Measurements from ENCODE around the gene MTG2.

The MTG2 gene

GRCh38 chr20:62183426-62184142 is 756 bp downstream of the MTG2 start:
- Histone ChIP-seq H3K27me3 (ENCODE audit: control insufficient read depth in 1 of 2, insufficient read depth in 1 of 2, low read length in 2 of 2) (no peaks in the 10 kb centered on the region), H3K4me1 (ENCODE audit: control insufficient read depth, insufficient read depth, low read depth, low read length) (peaks cover 12% of the 10 kb centered on the region), H3K9me3 (ENCODE audit: control insufficient read depth, low read length) (no peaks in the 10 kb centered on the region), H3K4ac (ENCODE audit: low read depth in 1 of 2, low read length in 2 of 2) (peak overlapping the region in 1 of 2 experiments; percentile 99), H3K79me1 (replicated peaks; ENCODE audit: low read length, poor library complexity, severe bottlenecking) (peaks cover 33% of the 10 kb centered on the region), H4K91ac (ENCODE audit: low read length) (no peak overlapping the region), H2AFZ (ENCODE audit: low read depth, low read length) (peak overlapping the region; percentile 74), H3K14ac (ENCODE audit: low read length in 2 of 2) (no peak overlapping the region), H2BK12ac (ENCODE audit: low read length in 2 of 2) (peak overlapping the region in 1 of 2 experiments; percentile 12), H2BK15ac (ENCODE audit: low read depth, poor library complexity, severe bottlenecking) (no peak overlapping the region), H3K36me3 (ENCODE audit: control insufficient read depth in 1 of 2, insufficient read depth in 2 of 2, low read depth in 1 of 2, low read length in 2 of 2) (peaks cover 17 to 21% of the 10 kb centered on the region in 2 experiments), H3K18ac (ENCODE audit: low read depth in 1 of 2, low read length in 2 of 2) (peak overlapping the region in 1 of 2 experiments; percentile 84), H3K4me2 (ENCODE audit: low read length, poor library complexity, severe bottlenecking) (peak overlapping the region; percentile 97), H3K4me3 (ENCODE audit: insufficient read depth in 1 of 2, low read depth in 1 of 2, low read length in 2 of 2) (peak overlapping the region; percentile 96 to 98), H3K27ac (ENCODE audit: low read length, poor library complexity, severe bottlenecking) (no peak overlapping the region), H3K9ac (ENCODE audit: low read length) (peak overlapping the region; percentile 99), H2AK5ac (ENCODE audit: low read length, severe bottlenecking) (no peak overlapping the region), H4K8ac (ENCODE audit: low read length) (no peak overlapping the region), H2BK5ac (ENCODE audit: low read depth, low read length, poor library complexity, severe bottlenecking) (no peak overlapping the region), H2BK120ac (ENCODE audit: low read depth, low read length) (no peak overlapping the region), H3K23ac (ENCODE audit: low read length in 2 of 2) (no peak overlapping the region)
- WGBS = 36% methylated on average over 24 of the region's 25 CpGs
- peak; percentile 43 for DNase-seq

- no peak overlapping the region for H3K27ac ChIP-seq (ENCODE audit: low read length, poor library complexity, severe bottlenecking)
- H3K27me3 ChIP-seq (ENCODE audit: control insufficient read depth in 1 of 2, insufficient read depth in 1 of 2, low read length in 2 of 2) = no peaks in the 10 kb centered on the region
- H3K36me3 ChIP-seq (ENCODE audit: control insufficient read depth in 1 of 2, insufficient read depth in 2 of 2, low read depth in 1 of 2, low read length in 2 of 2) = peaks cover 16 to 21% of the 10 kb centered on the region in 2 experiments
- DNase-seq = no peak
- H2AFZ ChIP-seq (ENCODE audit: low read depth, low read length) = no peak overlapping the region
- H3K4me2 ChIP-seq (ENCODE audit: low read length, poor library complexity, severe bottlenecking) = no peak overlapping the region
- 89% methylated on average over 3 of the region's 3 CpGs for WGBS
- no peak overlapping the region for H2BK5ac ChIP-seq (ENCODE audit: low read depth, low read length, poor library complexity, severe bottlenecking)
- peaks cover 39% of the 10 kb centered on the region for H3K79me1 ChIP-seq (replicated peaks; ENCODE audit: low read length, poor library complexity, severe bottlenecking)
- H3K4me3 ChIP-seq (ENCODE audit: insufficient read depth in 1 of 2, low read depth in 1 of 2, low read length in 2 of 2) = no peak overlapping the region
- H2BK12ac ChIP-seq (ENCODE audit: low read length in 2 of 2) = no peak overlapping the region
- no peak overlapping the region for H2BK15ac ChIP-seq (ENCODE audit: low read depth, poor library complexity, severe bottlenecking)
- H3K4me1 ChIP-seq (ENCODE audit: control insufficient read depth, insufficient read depth, low read depth, low read length) = peaks cover 10% of the 10 kb centered on the region
- H3K14ac ChIP-seq (ENCODE audit: low read length in 2 of 2) = no peak overlapping the region
- no peak overlapping the region for H3K23ac ChIP-seq (ENCODE audit: low read length in 2 of 2)
- no peak overlapping the region for H3K4ac ChIP-seq (ENCODE audit: low read depth in 1 of 2, low read length in 2 of 2)
- no peak overlapping the region for H2AK5ac ChIP-seq (ENCODE audit: low read length, severe bottlenecking)
- no peaks in the 10 kb centered on the region for H3K9me3 ChIP-seq (ENCODE audit: control insufficient read depth, low read length)
- H3K9ac ChIP-seq (ENCODE audit: low read length) = no peak overlapping the region
- H4K91ac ChIP-seq (ENCODE audit: low read length) = no peak overlapping the region
- H4K8ac ChIP-seq (ENCODE audit: low read length) = no peak overlapping the region
- H3K18ac ChIP-seq (ENCODE audit: low read depth in 1 of 2, low read length in 2 of 2) = no peak overlapping the region
- no peak overlapping the region for H2BK120ac ChIP-seq (ENCODE audit: low read depth, low read length)
Observed at GRCh38 chr20:62186096-62186426, 3.2 kb downstream of the MTG2 start.

GRCh38 chr20:62186887-62187866 is 4.3 kb downstream of the MTG2 start:
- Histone ChIP-seq H2AFZ (ENCODE audit: low read depth, low read length) (no peak overlapping the region), H3K36me3 (ENCODE audit: control insufficient read depth in 1 of 2, insufficient read depth in 2 of 2, low read depth in 1 of 2, low read length in 2 of 2) (peaks cover 23 to 27% of the 10 kb centered on the region in 2 experiments), H3K4me3 (ENCODE audit: insufficient read depth in 1 of 2, low read depth in 1 of 2, low read length in 2 of 2) (peak overlapping the region in 1 of 2 experiments; percentile 5), H2BK5ac (ENCODE audit: low read depth, low read length, poor library complexity, severe bottlenecking) (no peak overlapping the region), H3K4me1 (ENCODE audit: control insufficient read depth, insufficient read depth, low read depth, low read length) (peaks cover 10% of the 10 kb centered on the region), H2BK15ac (ENCODE audit: low read depth, poor library complexity, severe bottlenecking) (no peak overlapping the region), H4K8ac (ENCODE audit: low read length) (no peak overlapping the region), H3K4me2 (ENCODE audit: low read length, poor library complexity, severe bottlenecking) (no peak overlapping the region), H2BK12ac (ENCODE audit: low read length in 2 of 2) (no peak overlapping the region), H3K9ac (ENCODE audit: low read length) (peak overlapping the region; percentile 40), H2BK120ac (ENCODE audit: low read depth, low read length) (no peak overlapping the region), H3K4ac (ENCODE audit: low read depth in 1 of 2, low read length in 2 of 2) (no peak overlapping the region), H3K27me3 (ENCODE audit: control insufficient read depth in 1 of 2, insufficient read depth in 1 of 2, low read length in 2 of 2) (no peaks in the 10 kb centered on the region), H3K18ac (ENCODE audit: low read depth in 1 of 2, low read length in 2 of 2) (no peak overlapping the region), H3K79me1 (replicated peaks; ENCODE audit: low read length, poor library complexity, severe bottlenecking) (peaks cover 45% of the 10 kb centered on the region), H3K23ac (ENCODE audit: low read length in 2 of 2) (no peak overlapping the region), H4K91ac (ENCODE audit: low read length) (no peak overlapping the region), H2AK5ac (ENCODE audit: low read length, severe bottlenecking) (peak overlapping the region; percentile 27), H3K9me3 (ENCODE audit: control insufficient read depth, low read length) (no peaks in the 10 kb centered on the region), H3K27ac (ENCODE audit: low read length, poor library complexity, severe bottlenecking) (no peak overlapping the region), H3K14ac (ENCODE audit: low read length in 2 of 2) (no peak overlapping the region)
- DNase-seq = peak; percentile 8
- WGBS = 89% methylated on average over 11 of the region's 13 CpGs
